Skin of body (tissue), 3 donors: ENCODE data around the gene ERVH48-1. TPM values are rescaled to one million over a fixed set of nuclear protein-coding genes. Genes with fewer than 3 reads are reported as not detected.
"Not testable (repeated sequence)": the region's sequence is repeated elsewhere in the genome, so short reads cannot be mapped to it uniquely, and the experiment has no call there.

Experiments used
- DNase-seq: peaks from one replicate; lab custom pipeline; 2025; lab: John Stamatoyannopoulos, UW
- small RNA-seq: library from RNA; depleted of rRNA; stranded (forward); fragments of <200 nt; gene quantifications from one replicate; pipeline ENCODE3, GENCODE V24; 2014; ENCODE audit warnings: low replicate concordance
- total RNA-seq: library from RNA; depleted of rRNA; stranded (reverse); fragments of >200 nt; gene quantifications from one replicate; pipeline ENCODE4 v1.2.3, GENCODE V29; 2014

The ERVH48-1 gene
- total RNA-seq, 1 donor from 2014 or later: 0.20 TPM

DNA sequence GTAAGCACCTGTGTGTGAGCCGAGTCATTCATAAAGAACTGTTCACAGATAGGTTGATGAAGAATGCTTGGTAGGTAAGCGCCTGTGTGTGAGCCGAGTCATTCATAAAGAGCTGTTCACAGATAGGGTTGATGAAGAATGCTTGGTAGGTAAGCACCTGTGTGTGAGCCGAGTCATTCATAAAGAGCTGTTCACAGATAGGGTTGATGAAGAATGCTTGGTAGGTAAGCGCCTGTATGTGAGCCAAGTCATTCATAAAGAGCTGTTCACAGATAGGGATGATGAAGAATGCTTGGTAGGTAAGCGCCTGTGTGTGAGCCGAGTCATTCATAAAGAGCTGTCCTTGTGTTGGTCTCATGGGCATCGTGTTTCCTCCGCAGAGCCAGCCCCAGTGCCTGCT is 16.9 kb downstream of the ERVH48-1 start:
- DNase-seq: not testable (repeated sequence)

GRCh38 chr21:42906233-42906632 is 19.2 kb downstream of the ERVH48-1 start:
- DNase-seq: no peak

DNA sequence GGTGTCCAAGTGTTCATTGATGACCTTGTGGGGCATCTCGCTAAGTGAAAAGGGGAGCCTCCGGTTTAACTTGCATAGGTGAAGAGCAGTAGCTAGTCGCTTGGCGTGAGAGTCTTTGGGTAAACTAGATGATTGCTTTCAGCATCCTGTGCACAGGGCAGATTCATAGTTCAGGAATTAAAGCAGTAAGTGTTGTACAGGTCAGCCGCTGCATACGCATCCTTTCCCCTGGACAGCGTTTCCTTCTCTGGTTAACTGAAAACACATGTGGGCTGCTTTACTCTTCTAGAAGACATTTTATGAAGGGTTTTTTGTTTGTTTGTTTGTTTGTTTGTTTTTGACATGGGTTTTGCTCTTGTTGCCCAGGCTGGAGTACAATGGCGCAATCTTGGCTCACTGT is 20.2 kb downstream of the ERVH48-1 start:
- no peak for DNase-seq

DNA sequence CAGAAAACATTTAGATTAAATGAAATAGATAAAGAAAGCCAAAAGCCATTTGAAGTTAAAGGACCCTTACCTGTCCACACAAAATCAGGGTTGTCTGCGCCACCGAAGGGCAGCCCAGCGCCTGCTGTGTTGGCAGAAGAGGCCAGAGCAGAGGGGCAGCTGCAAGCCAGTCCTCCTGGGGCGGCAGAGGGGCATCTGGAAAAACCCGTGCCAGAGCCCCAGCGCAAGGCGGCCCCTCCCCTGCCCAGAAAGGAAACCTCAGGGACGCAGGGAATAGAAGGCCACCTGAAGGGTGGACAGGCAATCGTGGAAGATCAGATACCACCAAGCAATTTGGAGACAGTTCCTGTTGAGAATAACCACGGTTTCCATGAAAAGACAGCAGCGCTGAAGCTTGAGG is 21.6 kb downstream of the ERVH48-1 start:
- DNase-seq: no peak

DNA sequence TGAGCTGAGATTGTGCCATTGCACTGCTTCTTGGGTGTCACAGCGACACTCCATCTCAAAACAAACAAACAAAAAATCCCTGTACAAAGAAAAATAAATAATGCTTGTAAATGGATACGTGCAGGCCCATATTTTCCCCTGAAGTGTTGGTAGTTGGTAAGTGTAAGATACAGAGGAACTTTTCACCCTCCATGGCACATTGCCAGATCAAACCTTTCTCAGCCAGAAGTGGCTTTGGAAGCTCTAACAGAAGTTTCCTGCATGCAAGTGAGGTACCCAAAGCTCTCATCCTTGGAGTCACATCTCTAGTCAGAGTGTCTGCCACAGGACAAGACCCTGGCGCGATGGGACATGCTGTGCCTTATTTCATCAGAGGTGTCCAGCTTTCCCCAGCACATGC is 25.0 kb downstream of the ERVH48-1 start:
- DNase-seq: no peak

- DNase-seq: peak; percentile 97
Measured at GRCh38 chr21:42892931-42893755, 32.3 kb downstream of the ERVH48-1 start, which contains the start of gene NDUFV3. NDUFV3 (plus strand) TSS chr21:42893309; CDS start chr21:42893334, 25 bp downstream.

DNA sequence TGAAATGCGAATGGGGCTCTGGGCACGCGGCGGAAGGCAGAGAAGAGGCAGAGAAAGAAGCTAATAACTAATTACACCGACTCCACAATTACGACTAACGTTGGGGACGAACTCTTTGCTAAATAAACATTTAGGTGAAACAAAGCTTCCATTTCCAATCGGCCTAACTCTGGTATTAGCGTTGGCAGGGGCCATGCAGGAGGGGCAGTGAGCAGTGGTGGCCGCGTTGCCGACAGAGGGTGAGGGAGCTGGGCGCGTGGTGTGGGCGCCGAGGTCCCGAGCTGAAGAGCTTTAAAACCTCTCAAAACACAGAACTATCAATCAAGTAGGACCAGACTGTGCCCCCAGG is 32.9 kb downstream of the ERVH48-1 start:
- no peak for DNase-seq

- DNase-seq: no peak
Measured at GRCh38 chr21:42887326-42887725, 38.1 kb downstream of the ERVH48-1 start.

GRCh38 chr21:42883921-42884320 is 41.5 kb downstream of the ERVH48-1 start:
- DNase-seq: no peak

DNA sequence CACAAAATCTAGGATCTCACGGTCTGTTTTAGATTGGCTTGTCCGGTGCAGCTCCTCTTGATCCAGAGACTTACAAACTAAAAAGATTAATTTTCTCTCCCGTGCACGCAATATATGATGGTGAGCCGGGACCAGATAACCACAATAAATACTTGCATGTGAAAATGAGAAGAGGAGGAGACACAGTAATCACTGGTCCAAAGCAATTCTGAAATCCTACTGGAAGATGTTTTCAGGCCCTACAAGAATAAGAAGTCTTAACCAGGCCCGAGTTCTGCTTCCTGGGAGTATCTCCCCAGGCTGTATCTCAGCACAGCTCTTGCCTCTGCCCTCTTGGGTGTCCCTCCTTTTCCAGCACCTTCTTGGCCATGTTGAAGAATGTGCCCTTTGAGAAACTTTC is 45.1 kb downstream of the ERVH48-1 start:
- no peak for DNase-seq

DNA sequence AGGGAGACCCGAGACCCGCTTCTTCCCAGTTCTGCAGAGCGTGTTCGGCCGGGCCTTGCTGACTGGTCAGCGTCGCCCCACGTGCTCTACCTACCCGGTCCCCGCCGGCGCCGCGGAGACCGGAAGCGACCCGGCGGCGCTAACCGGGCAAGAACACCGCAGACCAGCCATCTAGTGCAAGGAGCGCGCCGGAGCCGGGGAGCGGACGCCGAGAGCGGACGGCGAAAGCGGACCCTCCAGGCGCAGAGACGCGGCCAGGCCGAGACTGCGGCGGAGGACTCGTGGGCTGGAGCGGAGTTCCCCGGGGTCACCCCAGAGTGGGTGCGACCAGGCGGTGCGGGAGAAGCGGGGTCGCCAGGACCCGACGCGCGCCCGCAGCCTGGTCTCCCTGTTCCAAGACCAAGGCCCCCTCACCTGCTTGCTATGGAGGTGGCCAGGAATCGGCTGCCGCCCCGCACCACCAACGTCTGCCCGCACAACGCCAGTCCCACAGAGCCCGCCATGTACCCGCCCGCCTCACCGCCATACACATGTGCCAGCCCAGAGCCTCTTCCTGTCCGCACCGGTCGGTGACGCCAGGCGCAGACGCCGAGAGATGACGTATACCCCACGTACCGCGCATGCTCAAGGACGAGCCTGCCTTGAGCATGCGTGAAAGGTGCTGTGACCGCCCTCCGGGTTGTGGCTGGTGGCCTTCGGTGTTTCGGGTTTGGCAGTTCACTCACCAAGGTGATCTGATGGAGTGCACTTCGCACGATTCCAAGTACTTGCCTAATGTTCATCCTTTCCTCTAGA is 46.2 kb downstream of the ERVH48-1 start, which contains the start of gene WDR4:
Gene WDR4 (minus strand): TSS at position 547 of the 795 bp plus-strand sequence. CDS start 44 bp downstream, at position 503.
- peak; percentile 95 for DNase-seq

- no peak for DNase-seq
Measured at GRCh38 chr21:42878678-42878992, 46.8 kb downstream of the ERVH48-1 start.

- DNase-seq: not testable (repeated sequence)
Measured at GRCh38 chr21:42875811-42876210, 49.6 kb downstream of the ERVH48-1 start.

DNA sequence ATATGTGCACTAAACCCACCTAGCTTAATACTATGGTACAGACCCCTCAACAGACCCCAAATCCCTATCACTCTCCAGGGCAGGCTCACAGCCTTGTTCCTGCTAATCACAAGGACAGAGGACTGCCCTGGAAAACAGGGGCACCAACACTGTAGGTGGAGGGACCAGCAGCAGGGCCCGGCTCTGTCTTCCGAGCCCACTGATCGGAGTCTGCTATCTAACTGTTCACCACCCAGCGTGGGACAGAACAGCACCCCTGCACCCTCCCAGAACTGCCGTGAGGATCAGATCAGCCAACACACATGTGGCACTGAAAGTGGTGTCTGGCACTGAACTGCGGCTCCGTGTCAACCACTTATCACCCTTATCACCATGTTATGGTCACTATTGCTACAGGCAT is 52.3 kb downstream of the ERVH48-1 start:
- DNase-seq: no peak

GRCh38 chr21:42868196-42868595 is 57.2 kb downstream of the ERVH48-1 start:
- no peak for DNase-seq

Small RNA genes within 50 kb of the gene (small RNA-seq; reads per million reads assigned to genes)
- not detected for gene MIR5692B

Other genes with a start within 250 kb of the ERVH48-1 start
- gene WDR4, start 46.1 kb downstream of the ERVH48-1 start, total RNA-seq: 8.6 TPM
- gene NDUFV3, start 32.3 kb downstream of the ERVH48-1 start, total RNA-seq: 37.9 TPM
- 14.7 TPM for gene PKNOX1, start 48.9 kb upstream of the ERVH48-1 start, total RNA-seq
- 3.7 TPM for gene CBS, start 150.2 kb upstream of the ERVH48-1 start, total RNA-seq
- gene U2AF1, start 181.9 kb upstream of the ERVH48-1 start, total RNA-seq: 45.4 TPM
- gene CRYAA, start 243.4 kb upstream of the ERVH48-1 start, total RNA-seq: not detected